GM18951 (cell line): Measurements from ENCODE around the gene PXYLP1.

Experiments used
- POLR2A ChIP-seq: IDR thresholded peaks from 4 replicates; pipeline ENCODE4 v1.6.1; 2011; ENCODE audit warnings: mild to moderate bottlenecking; ENCODE audit not compliant: insufficient read length, insufficient read depth; ENCODE audit errors: extremely low read depth
- in situ Hi-C: fragments of 300-500 bp; cut with MboI; formaldehyde crosslinking; loops from one replicate; pipeline ENCODE4 v1.12.0; 2022; ENCODE audit warnings: low sequenced_read_pairs, mixed read lengths, inconsistent platforms; ENCODE audit not compliant: unreplicated experiment

The PXYLP1 gene

GRCh38 chr3:141343077-141343476 lies 111.5 kb downstream of the PXYLP1 start:
- in situ Hi-C loops: no loop called here
- no peak for TF ChIP-seq POLR2A

- no peak for TF ChIP-seq POLR2A
- in situ Hi-C loops: no loop called here
These were observed 112.2 kb downstream of the PXYLP1 start for GRCh38 chr3:141343865-141344271.
